ENCODE data around the gene METTL14. TPM values are rescaled to one million over a fixed set of nuclear protein-coding genes. Genes with fewer than 3 reads are reported as not detected.
A peak's percentile ranks its signal among the peaks of the same experiment; 100 is the strongest.

Gene METTL14
- total and polyA plus RNA-seq, 2 donors = 17.2 to 36.7 TPM

DNA sequence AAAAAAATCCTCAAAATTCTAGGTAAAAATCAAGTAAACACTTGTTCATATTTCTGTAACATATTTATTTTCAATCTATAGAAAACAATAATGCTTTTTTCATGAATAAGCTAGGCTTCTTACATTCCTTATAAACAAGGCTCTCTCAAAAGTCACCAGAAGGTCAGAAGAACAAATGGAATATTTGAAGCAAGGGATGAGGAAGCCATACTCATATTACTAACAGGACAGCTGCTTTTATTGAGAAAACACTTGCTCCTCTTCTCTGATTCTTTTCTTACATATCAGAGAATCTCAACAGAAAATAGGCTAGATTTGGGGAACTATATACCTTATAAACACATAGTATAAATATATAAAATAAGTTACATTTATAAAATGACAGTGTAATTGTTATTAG, 67.9 kb downstream of the METTL14 start:
- no peak for DNase-seq (ENCODE audit: low read depth in 6 of 9, low spot score in 9 of 9)
- Histone ChIP-seq H3K9me3 (ENCODE audit: control insufficient read depth in 2 of 2, insufficient read depth in 1 of 2, low read length in 1 of 2) (no peaks in the 10 kb centered on the region), H3K36me3 (ENCODE audit: control insufficient read depth in 2 of 2, insufficient read depth in 2 of 2, low read length in 1 of 2) (peaks cover 4 to 10% of the 10 kb centered on the region in 2 donors), H3K4me3 (ENCODE audit: low read length in 2 of 2) (no peak overlapping the region), H3K27me3 (ENCODE audit: control insufficient read depth in 2 of 2, insufficient read depth in 1 of 2, low read length in 1 of 2) (no peaks in the 10 kb centered on the region), H3K4me1 (ENCODE audit: control insufficient read depth in 2 of 2, insufficient read depth in 2 of 2, low read length in 2 of 2) (no peaks in the 10 kb centered on the region), H3K27ac (ENCODE audit: low read depth in 1 of 2, low read length in 1 of 2) (no peak overlapping the region)

GRCh38 chr4:118753685-118754084, 68.5 kb downstream of the METTL14 start:
- Histone ChIP-seq H3K4me1 (ENCODE audit: control insufficient read depth in 2 of 2, insufficient read depth in 2 of 2, low read length in 2 of 2) (no peaks in the 10 kb centered on the region), H3K4me3 (ENCODE audit: low read length in 2 of 2) (no peak overlapping the region), H3K36me3 (ENCODE audit: control insufficient read depth in 2 of 2, insufficient read depth in 2 of 2, low read length in 1 of 2) (peaks cover 4 to 10% of the 10 kb centered on the region in 2 donors), H3K27me3 (ENCODE audit: control insufficient read depth in 2 of 2, insufficient read depth in 1 of 2, low read length in 1 of 2) (no peaks in the 10 kb centered on the region), H3K27ac (ENCODE audit: low read depth in 1 of 2, low read length in 1 of 2) (no peak overlapping the region), H3K9me3 (ENCODE audit: control insufficient read depth in 2 of 2, insufficient read depth in 1 of 2, low read length in 1 of 2) (no peaks in the 10 kb centered on the region)
- DNase-seq (ENCODE audit: low read depth in 6 of 9, low spot score in 9 of 9) = no peak
- 93% methylated on average over 1 of the region's 1 CpG for WGBS

DNA sequence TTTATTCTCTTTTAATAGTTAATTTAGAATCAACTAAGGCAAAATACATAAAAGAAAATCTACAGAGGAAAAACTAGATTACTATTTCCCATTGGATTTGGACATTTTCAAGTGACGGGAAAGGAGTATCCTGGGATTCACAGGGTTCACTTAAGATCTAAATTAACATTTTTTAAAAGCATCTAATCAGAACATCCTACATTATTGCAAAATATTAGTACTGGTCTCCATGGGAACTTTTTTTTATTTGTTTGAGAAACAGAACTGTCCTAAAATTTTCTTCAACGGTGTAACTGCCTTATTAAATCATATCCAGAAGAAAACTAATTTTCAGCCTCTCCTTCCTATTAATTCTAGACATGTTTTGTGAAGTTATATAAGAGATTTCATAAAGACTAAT, 69.7 kb downstream of the METTL14 start:
- no peaks in the 10 kb centered on the region for H3K27me3 ChIP-seq (ENCODE audit: control insufficient read depth in 2 of 2, insufficient read depth in 1 of 2, low read length in 1 of 2)
- H3K27ac ChIP-seq (ENCODE audit: low read depth in 1 of 2, low read length in 1 of 2) = no peak overlapping the region
- H3K4me3 ChIP-seq (ENCODE audit: low read length in 2 of 2) = no peak overlapping the region
- DNase-seq (ENCODE audit: low read depth in 6 of 9, low spot score in 9 of 9) = no peak
- H3K9me3 ChIP-seq (ENCODE audit: control insufficient read depth in 2 of 2, insufficient read depth in 1 of 2, low read length in 1 of 2) = no peaks in the 10 kb centered on the region
- peaks cover 4 to 10% of the 10 kb centered on the region in 2 donors for H3K36me3 ChIP-seq (ENCODE audit: control insufficient read depth in 2 of 2, insufficient read depth in 2 of 2, low read length in 1 of 2)
- H3K4me1 ChIP-seq (ENCODE audit: control insufficient read depth in 2 of 2, insufficient read depth in 2 of 2, low read length in 2 of 2) = no peaks in the 10 kb centered on the region
- 97% methylated on average over 2 of the region's 2 CpGs for WGBS

DNA sequence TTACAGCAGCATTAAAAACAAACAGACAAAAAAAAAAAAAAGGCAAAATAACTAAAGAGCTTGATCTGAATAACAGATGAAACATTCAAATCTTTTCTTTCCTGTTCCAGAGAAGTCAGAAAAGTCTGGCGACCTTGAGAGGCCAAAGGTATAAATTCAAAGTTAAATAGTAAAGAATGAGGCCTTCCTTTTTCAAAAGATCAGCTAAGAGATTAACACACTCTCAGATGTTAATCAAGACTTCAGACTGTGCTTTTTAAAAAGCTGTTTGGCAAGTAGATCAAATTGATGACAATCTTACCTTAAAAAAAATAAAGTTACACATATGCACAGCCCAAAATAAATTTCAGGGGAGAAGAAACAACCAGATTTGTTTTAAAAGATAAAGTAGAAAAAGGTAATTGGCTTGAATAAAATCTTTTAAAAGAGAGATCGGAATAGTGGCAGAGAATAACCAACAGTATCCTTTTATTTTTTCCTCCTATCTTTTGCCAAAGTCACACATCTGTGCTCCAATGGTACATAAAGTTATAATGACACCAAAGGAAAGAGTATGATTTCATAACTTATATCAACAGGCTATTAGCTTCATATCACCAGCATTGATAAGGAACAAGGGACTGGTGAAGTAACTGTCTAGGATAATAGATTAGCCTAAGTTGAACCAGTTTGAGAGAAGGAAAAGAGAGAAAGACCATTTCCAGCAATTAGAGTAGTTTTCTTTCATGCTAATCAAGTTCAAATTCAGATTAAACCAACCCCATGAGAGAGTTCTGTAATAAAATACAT, 70.4 kb downstream of the METTL14 start:
- no peaks in the 10 kb centered on the region for H3K9me3 ChIP-seq (ENCODE audit: control insufficient read depth in 2 of 2, insufficient read depth in 1 of 2, low read length in 1 of 2)
- H3K27ac ChIP-seq (ENCODE audit: low read depth in 1 of 2, low read length in 1 of 2) = peak overlapping the region in 1 of 2 donors; percentile 45
- H3K4me1 ChIP-seq (ENCODE audit: control insufficient read depth in 2 of 2, insufficient read depth in 2 of 2, low read length in 2 of 2) = no peaks in the 10 kb centered on the region
- WGBS = 91% methylated on average over 2 of the region's 2 CpGs
- peaks cover 4 to 8% of the 10 kb centered on the region in 2 donors for H3K36me3 ChIP-seq (ENCODE audit: control insufficient read depth in 2 of 2, insufficient read depth in 2 of 2, low read length in 1 of 2)
- no peak overlapping the region for H3K4me3 ChIP-seq (ENCODE audit: low read length in 2 of 2)
- H3K27me3 ChIP-seq (ENCODE audit: control insufficient read depth in 2 of 2, insufficient read depth in 1 of 2, low read length in 1 of 2) = no peaks in the 10 kb centered on the region
- DNase-seq (ENCODE audit: low read depth in 6 of 9, low spot score in 9 of 9) = no peak

- Histone ChIP-seq H3K9me3 (ENCODE audit: control insufficient read depth in 2 of 2, insufficient read depth in 1 of 2, low read length in 1 of 2) (no peaks in the 10 kb centered on the region), H3K4me1 (ENCODE audit: control insufficient read depth in 2 of 2, insufficient read depth in 2 of 2, low read length in 2 of 2) (no peaks in the 10 kb centered on the region), H3K4me3 (ENCODE audit: low read length in 2 of 2) (no peak overlapping the region), H3K27me3 (ENCODE audit: control insufficient read depth in 2 of 2, insufficient read depth in 1 of 2, low read length in 1 of 2) (no peaks in the 10 kb centered on the region), H3K36me3 (ENCODE audit: control insufficient read depth in 2 of 2, insufficient read depth in 2 of 2, low read length in 1 of 2) (peaks cover 2 to 5% of the 10 kb centered on the region in 2 donors), H3K27ac (ENCODE audit: low read depth in 1 of 2, low read length in 1 of 2) (peak overlapping the region; percentile 45 to 48)
- WGBS = 95% methylated on average over 3 of the region's 3 CpGs
- DNase-seq (ENCODE audit: low read depth in 6 of 9, low spot score in 9 of 9) = no peak
These were observed 71.2 kb downstream of the METTL14 start for GRCh38 chr4:118756429-118756828.

GRCh38 chr4:118756958-118757357, 71.8 kb downstream of the METTL14 start:
- peaks cover 0 to 3% of the 10 kb centered on the region in 2 donors for H3K36me3 ChIP-seq (ENCODE audit: control insufficient read depth in 2 of 2, insufficient read depth in 2 of 2, low read length in 1 of 2)
- 92% methylated on average over 1 of the region's 1 CpG for WGBS
- no peaks in the 10 kb centered on the region for H3K4me1 ChIP-seq (ENCODE audit: control insufficient read depth in 2 of 2, insufficient read depth in 2 of 2, low read length in 2 of 2)
- H3K27me3 ChIP-seq (ENCODE audit: control insufficient read depth in 2 of 2, insufficient read depth in 1 of 2, low read length in 1 of 2) = no peaks in the 10 kb centered on the region
- no peak overlapping the region for H3K4me3 ChIP-seq (ENCODE audit: low read length in 2 of 2)
- peak overlapping the region in 1 of 2 donors; percentile 60 for H3K27ac ChIP-seq (ENCODE audit: low read depth in 1 of 2, low read length in 1 of 2)
- no peaks in the 10 kb centered on the region for H3K9me3 ChIP-seq (ENCODE audit: control insufficient read depth in 2 of 2, insufficient read depth in 1 of 2, low read length in 1 of 2)
- no peak for DNase-seq (ENCODE audit: low read depth in 6 of 9, low spot score in 9 of 9)

GRCh38 chr4:118757761-118758251, 72.6 kb downstream of the METTL14 start:
- Histone ChIP-seq H3K27ac (ENCODE audit: low read depth in 1 of 2, low read length in 1 of 2) (peak overlapping the region in 1 of 2 donors; percentile 60), H3K4me1 (ENCODE audit: control insufficient read depth in 2 of 2, insufficient read depth in 2 of 2, low read length in 2 of 2) (no peaks in the 10 kb centered on the region), H3K36me3 (ENCODE audit: control insufficient read depth in 2 of 2, insufficient read depth in 2 of 2, low read length in 1 of 2) (peaks cover 0 to 3% of the 10 kb centered on the region in 2 donors), H3K27me3 (ENCODE audit: control insufficient read depth in 2 of 2, insufficient read depth in 1 of 2, low read length in 1 of 2) (no peaks in the 10 kb centered on the region), H3K4me3 (ENCODE audit: low read length in 2 of 2) (no peak overlapping the region), H3K9me3 (ENCODE audit: control insufficient read depth in 2 of 2, insufficient read depth in 1 of 2, low read length in 1 of 2) (no peaks in the 10 kb centered on the region)
- WGBS = 96% methylated on average over 2 of the region's 2 CpGs
- DNase-seq (ENCODE audit: low read depth in 6 of 9, low spot score in 9 of 9) = peak in 1 of 9 donors; percentile 15

DNA sequence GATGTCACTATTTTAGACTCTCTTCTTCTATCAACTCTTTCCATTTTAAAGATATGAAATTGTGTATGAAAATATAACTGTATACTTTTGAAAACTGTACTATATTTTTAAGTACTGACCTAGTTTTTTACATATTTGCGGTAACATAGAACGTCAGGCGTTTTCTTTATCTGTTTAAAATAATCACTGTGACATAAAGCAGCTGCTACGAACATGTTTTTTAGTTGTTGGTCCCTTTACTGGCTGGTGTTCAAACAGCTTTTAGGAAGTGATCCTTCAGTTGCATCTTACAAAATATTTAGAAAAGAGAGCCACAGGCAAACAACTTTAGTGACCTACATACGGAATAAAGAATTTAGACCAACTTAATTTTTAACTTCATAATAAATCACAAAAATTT, 73.1 kb downstream of the METTL14 start:
- no peak overlapping the region for H3K4me3 ChIP-seq (ENCODE audit: low read length in 2 of 2)
- H3K27ac ChIP-seq (ENCODE audit: low read depth in 1 of 2, low read length in 1 of 2) = peak overlapping the region in 1 of 2 donors; percentile 7
- no peaks in the 10 kb centered on the region for H3K4me1 ChIP-seq (ENCODE audit: control insufficient read depth in 2 of 2, insufficient read depth in 2 of 2, low read length in 2 of 2)
- H3K27me3 ChIP-seq (ENCODE audit: control insufficient read depth in 2 of 2, insufficient read depth in 1 of 2, low read length in 1 of 2) = no peaks in the 10 kb centered on the region
- DNase-seq (ENCODE audit: low read depth in 6 of 9, low spot score in 9 of 9) = no peak
- peaks cover 0 to 3% of the 10 kb centered on the region in 2 donors for H3K36me3 ChIP-seq (ENCODE audit: control insufficient read depth in 2 of 2, insufficient read depth in 2 of 2, low read length in 1 of 2)
- no peaks in the 10 kb centered on the region for H3K9me3 ChIP-seq (ENCODE audit: control insufficient read depth in 2 of 2, insufficient read depth in 1 of 2, low read length in 1 of 2)
- 93% methylated on average over 5 of the region's 5 CpGs for WGBS

DNA sequence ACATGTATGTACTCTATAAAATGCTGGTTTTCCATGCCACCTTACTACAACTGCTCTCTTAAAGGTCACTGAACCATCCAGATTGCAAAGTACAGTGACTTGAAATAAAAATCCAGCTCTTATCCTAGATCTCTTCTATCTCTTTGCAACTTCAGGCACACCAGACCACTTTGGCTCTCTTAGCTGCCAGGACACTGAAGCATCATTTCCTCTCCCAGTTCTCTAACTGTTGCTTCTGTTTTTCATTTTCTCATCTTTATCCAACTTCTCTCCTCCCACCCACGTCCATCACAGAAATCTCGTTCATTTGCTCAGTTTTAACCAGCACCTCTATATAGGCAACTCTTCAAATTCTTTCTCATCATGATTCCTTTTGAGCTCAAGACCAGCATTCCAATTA, 74.3 kb downstream of the METTL14 start:
- no peaks in the 10 kb centered on the region for H3K9me3 ChIP-seq (ENCODE audit: control insufficient read depth in 2 of 2, insufficient read depth in 1 of 2, low read length in 1 of 2)
- H3K27ac ChIP-seq (ENCODE audit: low read depth in 1 of 2, low read length in 1 of 2) = peak overlapping the region; percentile 48 to 73
- no peak for DNase-seq (ENCODE audit: low read depth in 6 of 9, low spot score in 9 of 9)
- H3K36me3 ChIP-seq (ENCODE audit: control insufficient read depth in 2 of 2, insufficient read depth in 2 of 2, low read length in 1 of 2) = peaks cover 3% of the 10 kb centered on the region in 2 donors
- WGBS = 94% methylated on average over 2 of the region's 2 CpGs
- H3K27me3 ChIP-seq (ENCODE audit: control insufficient read depth in 2 of 2, insufficient read depth in 1 of 2, low read length in 1 of 2) = no peaks in the 10 kb centered on the region
- H3K4me3 ChIP-seq (ENCODE audit: low read length in 2 of 2) = no peak overlapping the region
- H3K4me1 ChIP-seq (ENCODE audit: control insufficient read depth in 2 of 2, insufficient read depth in 2 of 2, low read length in 2 of 2) = no peaks in the 10 kb centered on the region
